Measurements from ENCODE around the gene TTC9B. TPM values are rescaled to one million over a fixed set of nuclear protein-coding genes. Genes with fewer than 3 reads are reported as not detected.

The TTC9B gene
- total and polyA plus RNA-seq, 2 donors (not counting 1 experiment from before 2014, with no cell fraction given): not detected

DNA sequence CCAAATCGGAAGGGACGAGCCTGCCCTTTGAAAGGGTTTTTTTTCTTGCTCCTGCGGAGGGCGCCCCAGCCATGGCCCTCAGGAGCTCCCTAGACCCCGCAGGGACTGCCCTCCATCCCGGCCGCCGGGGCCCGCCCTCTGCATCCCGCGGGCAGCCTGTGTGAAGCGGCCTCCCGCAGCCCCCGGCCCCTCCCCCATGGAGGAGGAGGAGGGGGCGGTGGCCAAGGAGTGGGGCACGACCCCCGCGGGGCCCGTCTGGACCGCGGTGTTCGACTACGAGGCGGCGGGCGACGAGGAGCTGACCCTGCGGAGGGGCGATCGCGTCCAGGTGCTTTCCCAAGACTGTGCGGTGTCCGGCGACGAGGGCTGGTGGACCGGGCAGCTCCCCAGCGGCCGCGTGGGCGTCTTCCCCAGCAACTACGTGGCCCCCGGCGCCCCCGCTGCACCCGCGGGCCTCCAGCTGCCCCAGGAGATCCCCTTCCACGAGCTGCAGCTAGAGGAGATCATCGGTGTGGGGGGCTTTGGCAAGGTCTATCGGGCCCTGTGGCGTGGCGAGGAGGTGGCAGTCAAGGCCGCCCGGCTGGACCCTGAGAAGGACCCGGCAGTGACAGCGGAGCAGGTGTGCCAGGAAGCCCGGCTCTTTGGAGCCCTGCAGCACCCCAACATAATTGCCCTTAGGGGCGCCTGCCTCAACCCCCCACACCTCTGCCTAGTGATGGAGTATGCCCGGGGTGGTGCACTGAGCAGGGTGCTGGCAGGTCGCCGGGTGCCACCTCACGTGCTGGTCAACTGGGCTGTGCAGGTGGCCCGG lies 26.1 kb downstream of the TTC9B start:
- POLR2A ChIA-PET: no interaction called here
- no peak overlapping the region for H3K27ac ChIP-seq (ENCODE audit: low read length in 2 of 2)
- H3K4me3 ChIP-seq (ENCODE audit: control extremely low read depth in 1 of 5, extremely low read depth in 1 of 5, insufficient read depth in 1 of 5, low read depth in 2 of 5, low read length in 4 of 5): peak overlapping the region in 4 of 5 experiments; percentile 43 to 100 (median 99)
- H3K27me3 ChIP-seq (replicated peaks in 1 of 4; ENCODE audit: control extremely low read depth in 1 of 4, control insufficient read depth in 3 of 4, insufficient read depth in 4 of 4, low read length in 3 of 4): no peaks in the 10 kb centered on the region
- intact Hi-C loops (cut with micrococcal nuclease): loop anchor here (1.0 to 2.0 kb wide), 7 partner anchors 30 to 368 kb away; partner anchors contain the start of genes AKT2, C19orf47, PLD3 and ZNF546
- WGBS (ENCODE audit: insufficient coverage): 20% methylated on average over 61 of the region's 62 CpGs
- H3K9me3 Mint-ChIP-seq (ENCODE audit: insufficient read depth): no peaks in the 10 kb centered on the region
- H3K9me3 ChIP-seq (ENCODE audit: control extremely low read depth in 1 of 3, control insufficient read depth in 2 of 3, insufficient read depth in 1 of 3, low read length in 2 of 3): no peaks in the 10 kb centered on the region
- H2AFZ ChIP-seq (ENCODE audit: insufficient read depth, low read depth, low read length, poor library complexity, severe bottlenecking): peak overlapping the region; percentile 100
- no peaks in the 10 kb centered on the region for H4K20me1 ChIP-seq (ENCODE audit: control insufficient read depth, insufficient read depth, low read length, poor library complexity, severe bottlenecking)
- peak overlapping the region; percentile 70 for H3K9ac ChIP-seq (ENCODE audit: low read length)
- DNase-seq: no peak
- peaks cover 0 to 3% of the 10 kb centered on the region in 2 experiments for H3K36me3 ChIP-seq (replicated peaks in 1 of 2; ENCODE audit: control extremely low read depth in 1 of 2, control insufficient read depth in 1 of 2, extremely low read depth in 1 of 2, insufficient read depth in 2 of 2, low read length in 1 of 2)
- H3K27ac Mint-ChIP-seq: peak overlapping the region; percentile 50
- H3K27me3 Mint-ChIP-seq: no peaks in the 10 kb centered on the region
- TF ChIP-seq, protein P1, sequence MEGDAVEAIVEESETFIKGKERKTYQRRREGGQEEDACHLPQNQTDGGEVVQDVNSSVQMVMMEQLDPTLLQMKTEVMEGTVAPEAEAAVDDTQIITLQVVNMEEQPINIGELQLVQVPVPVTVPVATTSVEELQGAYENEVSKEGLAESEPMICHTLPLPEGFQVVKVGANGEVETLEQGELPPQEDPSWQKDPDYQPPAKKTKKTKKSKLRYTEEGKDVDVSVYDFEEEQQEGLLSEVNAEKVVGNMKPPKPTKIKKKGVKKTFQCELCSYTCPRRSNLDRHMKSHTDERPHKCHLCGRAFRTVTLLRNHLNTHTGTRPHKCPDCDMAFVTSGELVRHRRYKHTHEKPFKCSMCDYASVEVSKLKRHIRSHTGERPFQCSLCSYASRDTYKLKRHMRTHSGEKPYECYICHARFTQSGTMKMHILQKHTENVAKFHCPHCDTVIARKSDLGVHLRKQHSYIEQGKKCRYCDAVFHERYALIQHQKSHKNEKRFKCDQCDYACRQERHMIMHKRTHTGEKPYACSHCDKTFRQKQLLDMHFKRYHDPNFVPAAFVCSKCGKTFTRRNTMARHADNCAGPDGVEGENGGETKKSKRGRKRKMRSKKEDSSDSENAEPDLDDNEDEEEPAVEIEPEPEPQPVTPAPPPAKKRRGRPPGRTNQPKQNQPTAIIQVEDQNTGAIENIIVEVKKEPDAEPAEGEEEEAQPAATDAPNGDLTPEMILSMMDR (IDR thresholded peaks at IDR 0.05): no peak
- no peak for TF ChIP-seq EZH2 (IDR thresholded peaks at IDR 0.05; ENCODE audit: borderline replicate concordance, insufficient read depth, low read depth, low read length, poor library complexity, severe bottlenecking)
- CTCF ChIA-PET: interaction anchor here (1.1 kb wide), 1 partner anchor 52 kb away, joined by 3 read pairs; no protein-coding TSS in a partner anchor
- ATAC-seq (ENCODE audit: low read depth): no peak
- H3K4me2 ChIP-seq (replicated peaks; ENCODE audit: low read depth, low read length, poor library complexity, severe bottlenecking): peak overlapping the region; percentile 99
- peaks cover 10 to 25% of the 10 kb centered on the region in 2 donors for H3K4me1 ChIP-seq (ENCODE audit: control insufficient read depth in 2 of 2, insufficient read depth in 2 of 2, low read length in 2 of 2)
- peaks cover 31% of the 10 kb centered on the region for H3K4me1 Mint-ChIP-seq
- peaks cover 8% of the 10 kb centered on the region for H3K79me2 ChIP-seq (ENCODE audit: control insufficient read depth, insufficient read depth, low read length)
- H3K4me3 Mint-ChIP-seq: peak overlapping the region; percentile 76
